GM12874 (cell line): Measurements from ENCODE around the gene PEAR1.

Source experiments
- TF ChIP-seq, protein P1 (sequence below): IDR thresholded peaks from 2 replicates; pipeline ENCODE4 v1.5.1; 2011; ENCODE audit warnings: low read depth, mild to moderate bottlenecking, control low read depth, low read length, moderate library complexity; ENCODE audit not compliant: insufficient read depth

The PEAR1 gene

DNA sequence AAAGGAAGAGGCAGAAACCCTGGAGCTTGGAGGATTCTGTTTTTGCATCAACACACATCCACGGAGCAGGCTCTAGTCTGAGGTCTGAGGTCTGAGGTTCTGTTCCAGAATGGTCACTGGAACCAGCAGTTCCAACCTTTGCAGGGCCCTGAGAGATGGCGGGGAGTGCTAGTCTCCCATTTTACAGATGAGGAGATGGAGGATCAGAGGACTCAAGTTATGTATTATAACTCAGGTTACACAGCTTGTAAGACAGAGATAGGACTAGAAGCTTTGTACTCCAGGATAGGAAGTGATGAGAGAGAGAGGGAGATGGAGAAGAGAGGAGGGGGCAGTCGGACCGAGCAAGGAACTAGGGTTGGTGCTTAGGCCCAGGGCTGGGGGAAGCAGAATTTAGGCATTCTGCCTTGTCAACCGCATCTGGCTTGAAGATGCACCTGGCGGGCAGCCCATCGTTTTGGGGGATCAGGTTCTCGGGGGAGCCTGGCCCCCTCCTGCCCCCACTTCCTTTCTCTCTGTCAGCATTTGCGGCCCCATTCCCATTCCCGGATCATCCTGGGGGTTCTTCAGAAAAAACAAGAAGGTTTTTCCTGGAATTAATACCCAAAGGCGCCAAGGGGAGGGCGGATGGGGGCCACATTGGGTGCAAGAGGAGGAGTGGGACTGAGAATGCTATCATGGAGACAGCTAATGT lies 5.6 kb downstream of the PEAR1 start:
- TF ChIP-seq, protein P1, sequence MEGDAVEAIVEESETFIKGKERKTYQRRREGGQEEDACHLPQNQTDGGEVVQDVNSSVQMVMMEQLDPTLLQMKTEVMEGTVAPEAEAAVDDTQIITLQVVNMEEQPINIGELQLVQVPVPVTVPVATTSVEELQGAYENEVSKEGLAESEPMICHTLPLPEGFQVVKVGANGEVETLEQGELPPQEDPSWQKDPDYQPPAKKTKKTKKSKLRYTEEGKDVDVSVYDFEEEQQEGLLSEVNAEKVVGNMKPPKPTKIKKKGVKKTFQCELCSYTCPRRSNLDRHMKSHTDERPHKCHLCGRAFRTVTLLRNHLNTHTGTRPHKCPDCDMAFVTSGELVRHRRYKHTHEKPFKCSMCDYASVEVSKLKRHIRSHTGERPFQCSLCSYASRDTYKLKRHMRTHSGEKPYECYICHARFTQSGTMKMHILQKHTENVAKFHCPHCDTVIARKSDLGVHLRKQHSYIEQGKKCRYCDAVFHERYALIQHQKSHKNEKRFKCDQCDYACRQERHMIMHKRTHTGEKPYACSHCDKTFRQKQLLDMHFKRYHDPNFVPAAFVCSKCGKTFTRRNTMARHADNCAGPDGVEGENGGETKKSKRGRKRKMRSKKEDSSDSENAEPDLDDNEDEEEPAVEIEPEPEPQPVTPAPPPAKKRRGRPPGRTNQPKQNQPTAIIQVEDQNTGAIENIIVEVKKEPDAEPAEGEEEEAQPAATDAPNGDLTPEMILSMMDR: no peak

DNA sequence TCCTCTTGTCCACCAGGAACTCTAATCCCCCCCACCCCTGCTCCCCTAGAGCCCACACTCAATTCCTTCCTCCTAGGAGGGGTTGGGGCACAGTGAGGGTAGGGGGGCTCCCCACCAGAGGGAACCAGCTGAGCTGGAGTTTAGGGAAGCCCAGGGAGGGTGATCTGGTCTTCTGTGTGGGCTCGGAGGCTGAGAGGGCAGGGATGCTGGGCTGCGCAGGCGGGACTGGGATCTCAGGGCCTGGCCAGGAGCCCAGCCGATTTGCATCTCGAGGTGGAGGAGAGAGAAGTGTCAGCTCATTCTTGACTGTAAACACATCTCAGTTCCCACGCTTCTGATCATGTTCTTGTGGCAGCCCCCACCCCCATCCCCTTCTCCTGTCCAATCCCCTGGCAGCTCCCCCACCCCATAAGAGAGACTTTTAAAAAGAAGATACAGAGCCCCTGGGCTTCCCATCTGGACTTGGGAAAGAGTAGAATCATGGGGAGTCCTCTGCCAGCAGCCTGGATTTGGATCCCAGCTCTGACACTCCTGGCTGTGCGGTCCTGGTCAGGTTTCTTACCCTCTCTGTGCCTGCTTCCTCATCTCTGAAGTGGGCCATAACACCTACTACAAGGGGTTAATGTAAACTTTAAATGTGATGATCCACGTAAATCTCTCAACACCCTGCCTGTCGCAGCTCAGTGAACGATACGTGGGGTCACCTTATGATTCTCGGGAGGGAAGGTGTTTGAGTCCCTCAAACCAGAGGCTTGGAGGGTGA lies 6.6 kb downstream of the PEAR1 start:
- TF ChIP-seq, protein P1: no peak

DNA sequence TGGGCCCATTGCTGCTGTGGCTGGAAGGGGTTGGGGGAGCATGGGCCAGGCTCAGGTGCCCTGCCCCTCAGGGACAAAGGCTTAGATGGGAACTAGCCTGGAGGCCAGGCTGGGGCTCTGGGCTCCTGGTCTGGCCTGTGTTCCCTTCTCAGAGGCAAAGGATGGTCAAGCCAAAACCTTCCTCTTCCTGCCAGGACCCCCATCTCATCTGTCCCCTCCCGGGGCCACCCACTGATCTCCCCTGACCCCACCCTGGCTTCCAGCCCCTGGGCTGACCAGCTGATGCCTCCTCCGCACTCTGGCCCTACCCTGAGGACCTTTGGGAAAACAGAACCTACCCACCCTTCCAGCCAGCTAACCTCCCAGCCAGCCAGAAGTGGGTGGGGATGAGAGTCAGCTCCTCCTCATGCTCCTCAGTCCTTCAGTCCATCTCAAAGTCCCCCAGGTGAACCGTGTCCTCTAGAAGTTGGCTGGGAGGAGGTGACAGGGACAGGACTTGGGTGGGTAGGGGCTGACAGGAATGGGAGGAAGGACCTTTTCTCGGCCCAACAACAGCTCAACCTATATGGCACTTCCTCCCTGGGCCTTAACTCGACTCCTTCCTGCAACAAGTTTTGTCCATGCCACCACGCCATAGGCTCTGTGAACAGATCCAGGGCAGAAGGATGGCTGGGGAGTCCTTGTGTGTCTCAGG lies 7.5 kb downstream of the PEAR1 start:
- TF ChIP-seq, protein P1: no peak

DNA sequence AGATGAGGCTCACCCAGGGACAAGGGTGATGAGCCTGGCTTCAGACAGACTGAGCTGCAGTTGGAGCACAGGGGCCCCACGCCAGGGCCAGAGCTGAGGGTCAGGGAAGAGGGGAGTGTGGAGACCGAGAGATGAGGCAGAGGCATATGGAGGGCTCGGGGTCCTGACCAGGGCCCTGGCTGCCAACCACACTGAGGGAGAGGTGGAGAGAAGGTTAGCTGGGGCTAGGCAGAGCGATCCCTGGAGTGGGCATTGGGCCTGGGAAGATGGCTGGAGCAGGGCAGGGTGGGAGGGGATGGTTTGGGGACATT lies 8.0 kb downstream of the PEAR1 start:
- TF ChIP-seq, protein P1: no peak

DNA sequence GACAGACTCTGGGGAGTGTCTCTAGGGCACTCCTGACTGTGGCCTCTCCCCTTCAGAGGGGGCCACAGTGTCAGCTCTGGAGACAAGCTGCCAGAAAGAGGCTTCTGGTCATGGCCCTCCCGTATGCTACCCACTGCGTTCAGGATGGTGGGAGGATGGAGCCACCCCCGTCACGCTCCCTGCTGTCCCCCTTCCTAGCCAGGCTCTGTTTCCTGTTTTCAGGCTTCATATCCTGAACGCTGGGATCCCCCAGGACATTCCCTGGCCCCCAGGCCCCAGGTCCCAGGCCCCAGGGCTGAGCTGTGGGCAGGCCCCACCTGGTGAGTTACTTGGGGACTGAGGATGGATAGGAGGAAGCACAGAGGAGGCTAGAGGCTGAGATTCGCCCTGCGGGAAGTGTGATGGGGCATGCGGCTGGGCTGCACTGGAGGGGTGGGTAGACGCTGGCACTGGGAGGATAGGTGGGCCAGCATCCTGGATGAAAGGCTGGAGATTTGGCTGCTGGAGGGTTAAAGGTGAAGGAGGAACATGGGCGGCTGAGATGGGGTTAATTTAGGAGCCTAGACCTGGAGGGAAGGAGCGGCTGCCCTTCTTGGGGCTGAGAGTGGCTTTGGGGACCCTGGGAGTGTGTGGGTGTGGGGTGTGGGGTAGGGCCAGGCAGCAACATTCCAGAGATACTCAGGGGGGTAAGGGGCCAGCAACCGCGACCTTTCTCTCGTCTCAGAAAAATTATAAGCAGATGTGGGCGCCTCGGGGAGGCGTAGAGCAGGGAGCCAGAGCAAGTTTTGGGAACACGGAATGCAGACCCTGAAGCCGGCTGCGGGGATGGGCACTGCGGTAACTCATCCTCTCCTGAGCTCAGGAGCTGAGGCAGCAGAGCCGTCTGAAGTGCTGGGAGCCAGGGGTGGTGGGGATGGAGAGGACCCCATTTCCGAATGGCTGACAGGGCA lies 8.7 kb downstream of the PEAR1 start:
- TF ChIP-seq, protein P1: no peak

DNA sequence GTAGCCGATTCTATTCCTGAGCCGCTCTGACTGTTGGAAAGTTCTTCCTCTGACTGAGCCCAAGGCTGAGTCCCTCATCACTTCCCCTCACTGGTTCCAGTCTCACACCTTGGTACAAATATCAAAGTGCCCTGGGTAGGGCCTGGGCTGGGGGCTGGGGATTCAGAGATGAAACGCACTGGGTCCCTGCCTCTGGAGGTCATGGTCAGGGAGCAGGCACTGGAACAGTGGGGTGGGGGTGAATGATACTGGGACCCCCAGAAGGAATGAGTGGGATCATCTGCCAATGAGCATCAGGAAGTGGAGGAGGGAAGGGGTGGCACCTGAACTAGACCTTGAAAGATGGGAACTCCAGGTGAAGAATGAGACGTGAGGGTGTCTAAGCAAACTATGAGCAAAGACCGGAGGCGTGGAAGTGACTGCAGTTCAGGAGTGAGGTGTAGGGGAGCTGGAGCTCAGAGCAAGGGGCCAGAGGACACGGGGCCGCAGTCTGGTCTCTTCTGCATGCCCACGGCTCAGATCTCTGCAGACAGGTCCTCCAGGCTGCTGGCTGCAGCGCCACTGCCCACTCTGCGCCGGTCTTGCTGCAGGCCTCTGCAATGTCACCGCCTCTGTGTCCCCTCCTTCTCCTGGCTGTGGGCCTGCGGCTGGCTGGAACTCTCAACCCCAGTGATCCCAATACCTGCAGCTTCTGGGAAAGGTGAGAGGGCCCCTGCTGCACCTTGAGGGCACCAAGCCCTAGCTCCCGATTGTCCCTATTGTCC lies 10.0 kb downstream of the PEAR1 start:
- TF ChIP-seq, protein P1: no peak
